ENCODE data around the gene MYCN.
A peak's percentile ranks its signal among the peaks of the same experiment; 100 is the strongest.

Gene MYCN

DNA sequence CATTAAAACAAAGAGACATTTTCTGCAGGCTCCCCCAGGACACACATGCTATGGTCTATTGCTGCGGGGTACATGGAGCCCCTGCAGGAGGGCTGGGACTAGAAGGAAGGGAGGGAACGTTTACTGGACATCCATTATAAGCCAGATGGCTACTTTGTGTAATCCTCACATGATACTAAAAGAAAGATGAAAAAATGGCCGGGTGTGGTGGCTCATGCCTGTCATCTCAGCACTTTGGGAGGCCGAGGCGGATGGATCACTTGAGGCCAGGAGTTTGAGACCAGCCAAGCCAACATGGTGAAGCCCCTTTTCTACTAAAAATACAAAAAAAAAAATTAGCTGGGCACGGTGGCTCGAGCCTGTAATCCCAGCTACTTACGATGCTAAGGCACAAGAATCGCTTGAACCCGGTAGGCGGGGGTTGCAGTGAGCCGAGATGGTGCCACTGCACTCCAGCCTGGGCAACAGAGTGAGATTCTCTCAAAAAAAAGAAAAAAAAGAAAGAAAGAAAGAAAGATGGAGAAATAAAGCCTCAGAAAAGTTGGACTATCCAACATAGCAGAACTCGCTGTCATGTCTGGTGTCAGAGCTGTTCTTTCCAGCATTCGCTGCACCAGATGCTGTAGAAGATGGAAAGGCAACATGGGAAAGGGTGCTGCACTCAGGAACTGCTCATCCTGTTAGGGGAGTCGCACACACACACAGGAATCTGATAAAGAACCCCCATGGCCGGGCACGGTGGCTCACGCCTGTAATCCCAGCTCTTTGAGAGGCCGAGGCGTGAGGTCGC, 7.8 kb upstream of the MYCN start:
- no peak for DNase-seq

DNA sequence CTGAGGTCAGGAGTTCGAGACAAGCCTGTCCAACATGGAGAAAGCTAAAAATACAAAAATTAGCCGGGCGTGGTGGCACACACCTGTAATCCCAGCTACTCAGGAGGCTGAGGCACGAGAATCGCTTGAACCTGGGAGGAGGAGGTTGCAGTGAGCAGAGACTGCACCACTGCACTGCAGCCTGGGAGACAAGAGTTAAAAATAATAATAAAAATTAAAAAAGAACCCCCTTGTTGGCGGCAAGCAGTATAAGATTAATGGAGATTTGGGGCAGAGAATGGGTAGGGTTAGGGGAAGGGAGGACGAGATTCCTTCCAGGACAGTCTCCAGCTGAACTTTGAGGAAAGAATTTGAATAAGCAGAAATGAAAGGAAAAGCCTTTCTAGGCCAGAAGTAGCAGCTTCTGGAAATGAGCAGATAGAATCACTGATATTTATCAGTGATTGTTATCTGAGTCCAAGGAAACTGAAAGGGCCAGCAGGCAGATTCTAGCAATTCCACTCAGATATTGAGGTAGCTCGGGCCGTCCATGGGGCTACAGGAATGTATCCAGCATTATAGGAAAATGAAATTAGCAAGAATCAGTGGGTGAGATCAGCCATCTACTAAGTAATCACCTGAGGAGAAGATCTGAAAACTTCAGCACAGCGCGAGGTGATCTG, 7.0 kb upstream of the MYCN start:
- no peak for DNase-seq

DNA sequence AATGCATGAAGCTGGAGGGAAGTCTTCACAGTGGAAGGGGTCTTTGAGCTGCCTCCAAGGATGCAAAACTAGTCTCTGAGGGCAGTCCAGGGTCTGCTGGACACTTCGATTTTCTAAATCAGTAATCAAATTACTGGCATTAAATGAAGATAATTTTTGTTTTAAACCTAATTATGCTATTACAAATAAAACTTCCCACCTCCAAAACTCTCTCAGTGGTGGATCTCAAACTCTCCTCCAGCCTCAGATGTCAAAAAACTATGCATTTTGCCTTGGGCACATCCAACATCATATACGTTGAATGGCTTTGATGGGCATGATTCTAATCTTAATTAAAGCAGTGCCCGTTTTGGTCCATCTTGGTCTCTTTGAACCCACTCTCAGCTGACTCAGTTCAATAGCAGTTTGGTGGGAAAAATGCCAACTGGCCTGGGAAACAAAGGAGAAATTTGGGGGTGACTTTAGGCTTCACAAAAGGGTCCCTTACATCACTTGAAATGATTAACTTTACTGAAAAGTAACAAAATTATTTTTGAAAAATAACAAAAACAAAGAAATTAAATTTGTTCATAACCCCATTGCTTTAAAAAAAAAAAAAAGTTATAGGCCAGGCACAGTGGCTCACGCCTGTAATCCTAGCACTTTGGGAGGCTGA, 5.9 kb upstream of the MYCN start:
- no peak for DNase-seq

DNA sequence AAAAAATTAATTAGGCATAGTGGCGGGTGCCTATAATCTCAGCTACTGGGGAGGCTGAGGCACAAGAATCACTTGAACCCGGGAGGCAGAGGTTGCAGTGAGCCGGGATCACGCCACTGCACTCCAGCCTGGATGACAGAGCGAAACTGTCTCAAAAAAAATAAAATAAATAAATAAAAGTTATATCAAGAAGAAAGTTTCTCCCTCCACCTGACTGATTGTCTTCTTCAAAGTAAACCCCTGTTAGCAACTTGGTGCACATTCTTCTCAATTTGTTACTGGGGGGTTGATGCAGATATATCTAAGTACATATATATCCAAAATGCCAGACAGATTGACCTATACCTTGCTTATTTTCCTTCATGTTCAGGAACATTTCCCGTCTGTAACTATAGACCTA, 5.2 kb upstream of the MYCN start:
- no peak for DNase-seq

DNA sequence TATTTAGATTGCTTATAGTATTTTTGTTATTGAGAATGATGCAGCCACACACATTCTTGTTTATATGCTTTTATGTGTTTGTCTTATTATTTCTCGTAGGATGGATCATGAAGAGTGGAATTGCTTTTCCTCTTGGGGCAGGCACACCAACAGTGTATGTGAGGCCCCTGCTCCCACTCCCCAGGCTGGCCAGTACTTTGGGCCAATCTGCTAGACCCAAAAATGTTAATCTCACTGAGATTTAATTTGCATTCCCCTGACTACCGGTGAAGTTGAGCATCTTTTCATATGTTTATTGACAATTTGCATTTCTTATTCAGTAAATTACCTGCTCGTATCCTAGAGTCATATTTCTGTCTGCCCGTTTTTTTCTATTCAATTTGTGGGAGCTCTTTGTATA, 4.7 kb upstream of the MYCN start:
- DNase-seq, result no peak

DNA sequence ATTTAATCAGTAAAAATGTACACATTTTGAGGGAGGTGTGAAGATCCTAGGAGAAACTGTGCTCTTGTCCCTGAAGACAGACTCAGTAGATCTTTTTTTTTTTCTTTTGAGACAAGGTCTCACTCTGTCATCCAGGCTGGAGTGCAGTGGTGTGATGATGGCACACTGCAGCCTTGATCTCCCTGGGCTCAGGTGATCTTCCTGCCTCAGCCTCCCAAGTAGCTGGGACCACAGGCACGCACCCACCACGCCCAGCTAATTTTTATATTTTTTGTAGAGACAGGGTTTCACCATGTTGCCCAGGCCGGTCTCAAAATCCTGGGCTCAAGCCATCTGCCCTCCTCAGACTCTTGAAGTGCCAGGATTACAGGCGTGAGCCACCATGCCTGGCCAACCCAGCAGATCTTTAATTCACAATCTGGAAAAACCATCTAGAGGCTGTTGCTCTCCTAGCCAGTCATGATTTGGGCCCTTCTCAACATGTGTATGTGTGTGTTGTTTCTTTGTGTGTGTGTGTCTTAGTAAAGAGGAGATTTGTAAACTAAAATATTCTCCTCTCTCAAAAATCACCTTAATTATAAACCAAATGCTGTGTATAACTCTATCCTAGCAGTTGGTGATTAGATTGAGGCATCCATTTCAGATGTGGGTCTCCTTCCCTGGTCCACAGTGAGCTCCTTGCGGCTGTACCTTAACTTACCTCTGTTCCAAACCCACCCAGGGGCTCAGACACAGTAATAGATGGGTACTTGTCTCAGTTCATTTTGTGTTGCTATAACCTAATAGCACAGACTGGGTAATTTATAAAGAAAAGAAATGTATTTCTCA, 3.9 kb upstream of the MYCN start:
- no peak for DNase-seq

DNA sequence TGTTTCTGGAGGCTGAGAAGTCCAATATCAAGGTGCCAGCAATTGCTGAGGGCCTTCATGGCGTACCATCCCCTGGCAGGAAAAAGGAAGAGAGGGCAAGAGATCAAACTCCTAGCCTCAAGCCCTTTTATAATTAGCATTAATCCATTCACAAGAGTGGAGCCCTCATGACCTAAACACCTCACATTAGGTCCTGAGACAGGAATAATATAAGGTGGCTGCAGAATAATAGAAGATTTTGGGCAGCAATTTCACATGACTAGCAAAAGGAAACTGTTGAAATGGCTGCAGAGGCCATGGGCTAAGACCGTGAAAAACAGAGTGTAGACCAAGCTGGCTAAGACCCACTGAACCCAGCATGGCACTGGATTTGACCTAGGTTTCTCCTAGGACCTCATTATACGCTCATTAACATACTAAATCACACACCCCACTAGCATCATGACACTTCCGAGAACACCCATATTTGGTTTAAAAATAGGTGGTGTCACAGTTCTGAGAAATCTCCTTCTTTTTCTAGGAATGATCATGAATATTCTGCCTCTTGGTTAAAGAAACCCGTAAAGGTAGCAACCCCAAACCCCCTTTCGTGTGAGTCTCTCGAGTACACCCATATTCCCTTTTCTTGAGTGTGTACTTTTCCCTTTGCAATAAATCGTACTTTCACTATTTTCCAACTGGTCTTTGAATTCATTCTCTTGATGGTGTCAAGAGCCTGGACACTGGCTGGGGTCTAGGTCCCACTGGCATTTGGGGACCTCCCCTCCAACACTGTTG, 3.1 kb upstream of the MYCN start:
- DNase-seq, result no peak

DNA sequence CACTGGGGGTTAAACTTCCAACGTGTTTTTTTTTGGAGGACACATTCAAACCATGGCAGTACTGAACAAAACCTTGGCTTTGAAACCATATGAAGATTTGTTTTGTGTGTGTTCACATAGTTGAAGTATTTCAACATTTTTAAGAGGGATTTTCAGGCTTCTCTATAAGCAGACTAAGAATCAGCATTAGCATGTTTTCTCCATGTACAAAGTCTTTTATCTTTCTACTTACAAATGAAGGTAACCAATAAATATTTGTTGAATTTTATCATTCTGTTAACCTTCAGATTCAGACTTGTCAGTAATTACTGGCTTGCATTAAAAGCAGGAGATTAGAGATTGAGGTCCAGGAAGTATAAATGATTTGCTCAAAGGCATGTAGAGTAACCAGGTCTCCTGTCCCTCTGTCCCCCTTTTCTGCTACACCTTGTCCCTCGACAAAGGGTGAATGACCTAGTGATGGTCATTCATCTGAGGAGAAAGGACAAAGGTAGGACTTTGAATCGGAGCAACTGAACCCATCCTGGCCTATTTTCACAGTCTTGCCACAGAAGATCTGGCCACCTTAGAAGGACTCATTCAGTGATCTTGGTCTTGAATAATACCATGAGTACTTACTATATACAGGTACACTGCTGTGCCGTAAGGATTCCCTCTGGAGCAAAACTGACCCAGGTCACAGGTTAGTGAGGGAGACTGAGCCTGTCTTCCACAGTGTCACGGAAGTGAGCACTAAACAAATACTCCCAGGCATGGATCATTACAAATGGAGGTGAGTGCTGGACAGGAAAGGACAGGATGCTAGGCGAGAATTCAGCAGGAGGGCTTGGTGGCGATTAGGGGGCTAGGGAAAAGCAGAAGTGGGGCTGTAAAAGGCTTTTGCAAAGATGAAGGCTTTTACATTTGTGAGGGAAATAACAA, 2.2 kb upstream of the MYCN start:
- DNase-seq, result no peak

DNA sequence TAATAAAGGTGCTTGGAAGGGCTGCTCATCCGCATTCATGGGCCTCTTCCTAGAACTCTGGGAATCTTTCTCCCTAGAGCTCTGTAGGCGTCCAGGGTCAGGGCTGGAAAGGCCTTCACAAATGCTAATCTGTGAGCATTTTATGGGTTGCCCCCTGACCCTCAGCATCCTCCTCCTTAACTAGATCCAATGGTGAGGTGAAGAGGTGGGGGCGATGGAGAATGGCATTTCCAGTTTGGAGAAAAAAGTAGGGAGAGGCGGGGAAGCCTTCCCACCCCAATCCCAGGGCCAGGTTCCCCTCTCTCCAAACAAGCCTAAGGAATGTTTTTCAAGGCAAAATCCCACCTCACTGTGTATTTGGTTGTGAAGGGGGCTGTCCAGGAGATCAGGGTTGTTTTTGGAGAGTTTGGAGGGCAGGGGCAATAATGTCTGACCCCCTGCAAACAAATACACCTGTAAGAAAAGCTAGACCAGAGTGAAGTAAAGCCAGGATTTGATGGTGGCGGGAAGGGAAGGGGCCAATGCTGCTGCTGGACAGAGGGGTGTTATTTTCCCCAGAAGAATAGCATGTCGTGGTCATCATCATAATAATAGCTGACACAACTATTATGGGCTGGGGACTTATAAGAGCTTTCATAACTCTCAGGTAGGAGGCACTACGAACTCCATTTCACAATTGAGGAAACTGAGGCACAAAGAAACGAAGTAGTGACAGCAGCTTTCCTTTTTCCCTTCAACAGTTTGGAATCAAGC, 1.4 kb upstream of the MYCN start:
- no peak for DNase-seq

DNA sequence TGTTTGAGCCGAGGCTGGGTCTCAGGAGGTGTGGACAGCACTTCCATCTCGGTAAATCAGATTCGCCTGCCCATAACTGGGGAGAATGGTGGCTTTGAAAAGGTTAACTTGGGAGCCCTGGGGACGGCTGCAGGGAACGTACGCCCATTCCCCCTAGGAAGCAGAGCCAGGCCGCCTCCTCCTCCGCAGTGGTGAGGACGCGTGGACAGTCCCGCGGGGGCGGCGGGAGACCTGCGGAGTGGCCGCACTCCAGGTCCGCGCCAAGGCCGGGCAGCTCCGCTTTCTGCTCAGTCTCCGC, 845 bp upstream of the MYCN start:
- peak in 1 of 2 donors; percentile 36 for DNase-seq

DNA sequence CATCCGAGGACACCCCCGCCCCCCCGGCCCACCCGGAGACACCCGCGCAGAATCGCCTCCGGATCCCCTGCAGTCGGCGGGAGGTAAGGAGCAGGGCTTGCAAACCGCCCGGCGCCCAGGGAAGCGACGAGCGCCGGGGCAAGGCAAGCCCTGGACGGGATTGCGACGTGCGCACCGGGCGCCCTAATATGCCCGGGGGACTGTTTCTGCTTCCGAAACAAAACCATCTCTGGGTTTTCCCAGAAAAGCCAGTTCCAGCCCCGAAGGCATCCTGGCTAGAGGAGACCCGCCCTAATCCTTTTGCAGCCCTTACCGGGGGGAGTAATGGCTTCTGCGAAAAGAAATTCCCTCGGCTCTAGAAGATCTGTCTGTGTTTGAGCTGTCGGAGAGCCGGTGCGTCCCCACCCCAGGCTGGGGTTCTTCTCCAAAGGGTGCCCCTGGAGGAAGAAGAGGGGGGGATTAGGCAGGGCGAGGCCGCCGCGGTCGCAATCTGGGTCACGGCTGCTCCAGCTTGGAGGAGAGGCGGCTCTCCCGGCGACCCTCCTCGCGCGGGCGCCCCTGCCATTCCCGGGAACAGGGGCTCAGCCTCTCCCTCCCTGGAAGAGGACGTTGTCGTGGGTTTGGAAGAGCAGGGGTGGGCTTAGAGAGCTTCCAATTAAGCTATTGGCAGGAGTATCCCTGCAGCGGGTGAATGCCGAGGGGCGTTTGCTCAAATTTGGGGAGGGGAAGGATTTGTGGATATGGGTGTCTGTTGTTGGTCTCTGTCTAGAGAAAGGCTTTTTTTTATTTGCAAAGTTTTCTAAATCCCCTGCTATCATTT, 521 bp downstream of the MYCN start:
- no peak for DNase-seq

DNA sequence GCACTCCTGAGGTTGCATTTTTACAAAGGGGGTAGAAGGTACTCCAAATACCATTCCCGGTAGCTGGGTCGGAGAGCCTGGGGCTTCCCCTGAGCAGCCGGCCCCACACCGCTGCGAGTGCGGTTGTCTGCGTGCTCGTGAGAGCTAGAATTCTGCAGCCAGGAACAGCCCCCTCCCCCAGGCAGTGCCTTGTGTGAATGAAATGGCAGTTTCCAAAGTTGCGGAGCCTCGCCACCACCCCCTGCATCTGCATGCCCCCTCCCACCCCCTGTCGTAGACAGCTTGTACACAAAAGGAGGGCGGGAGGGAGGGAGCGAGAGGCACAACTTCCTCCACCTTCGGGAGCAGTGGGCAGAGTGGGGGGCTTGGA, 1.1 kb downstream of the MYCN start:
- no peak for DNase-seq

DNA sequence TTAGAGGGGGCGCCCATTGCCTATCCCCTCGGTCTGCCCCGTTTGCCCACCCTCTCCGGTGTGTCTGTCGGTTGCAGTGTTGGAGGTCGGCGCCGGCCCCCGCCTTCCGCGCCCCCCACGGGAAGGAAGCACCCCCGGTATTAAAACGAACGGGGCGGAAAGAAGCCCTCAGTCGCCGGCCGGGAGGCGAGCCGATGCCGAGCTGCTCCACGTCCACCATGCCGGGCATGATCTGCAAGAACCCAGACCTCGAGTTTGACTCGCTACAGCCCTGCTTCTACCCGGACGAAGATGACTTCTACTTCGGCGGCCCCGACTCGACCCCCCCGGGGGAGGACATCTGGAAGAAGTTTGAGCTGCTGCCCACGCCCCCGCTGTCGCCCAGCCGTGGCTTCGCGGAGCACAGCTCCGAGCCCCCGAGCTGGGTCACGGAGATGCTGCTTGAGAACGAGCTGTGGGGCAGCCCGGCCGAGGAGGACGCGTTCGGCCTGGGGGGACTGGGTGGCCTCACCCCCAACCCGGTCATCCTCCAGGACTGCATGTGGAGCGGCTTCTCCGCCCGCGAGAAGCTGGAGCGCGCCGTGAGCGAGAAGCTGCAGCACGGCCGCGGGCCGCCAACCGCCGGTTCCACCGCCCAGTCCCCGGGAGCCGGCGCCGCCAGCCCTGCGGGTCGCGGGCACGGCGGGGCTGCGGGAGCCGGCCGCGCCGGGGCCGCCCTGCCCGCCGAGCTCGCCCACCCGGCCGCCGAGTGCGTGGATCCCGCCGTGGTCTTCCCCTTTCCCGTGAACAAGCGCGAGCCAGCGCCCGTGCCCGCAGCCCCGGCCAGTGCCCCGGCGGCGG, 1.7 kb downstream of the MYCN start:
- no peak for DNase-seq

DNA sequence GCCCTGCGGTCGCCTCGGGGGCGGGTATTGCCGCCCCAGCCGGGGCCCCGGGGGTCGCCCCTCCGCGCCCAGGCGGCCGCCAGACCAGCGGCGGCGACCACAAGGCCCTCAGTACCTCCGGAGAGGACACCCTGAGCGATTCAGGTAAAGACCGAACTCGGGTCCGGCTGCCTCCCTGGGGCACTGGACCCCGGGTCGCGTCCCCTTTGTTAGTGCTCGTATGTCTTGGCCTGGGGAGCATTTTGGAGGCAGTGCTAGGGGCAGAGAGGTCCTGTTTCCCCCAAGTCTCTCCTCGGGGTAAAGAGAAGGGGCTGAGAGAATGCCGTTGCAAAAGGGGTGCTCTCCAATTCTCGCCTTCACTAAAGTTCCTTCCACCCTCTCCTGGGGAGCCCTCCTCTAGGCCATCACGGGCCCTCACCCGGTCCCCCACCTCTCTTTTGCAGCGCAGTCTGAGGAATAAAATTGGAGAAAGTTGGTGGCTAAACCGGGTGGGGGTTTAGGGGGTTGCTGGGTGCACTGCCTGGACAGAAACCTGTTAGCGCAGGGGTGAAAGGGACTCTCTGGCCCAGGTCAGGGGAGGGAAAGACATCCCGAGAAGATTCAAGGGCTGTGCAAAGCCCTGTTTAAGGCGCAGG, 2.5 kb downstream of the MYCN start:
- DNase-seq, result no peak

DNA sequence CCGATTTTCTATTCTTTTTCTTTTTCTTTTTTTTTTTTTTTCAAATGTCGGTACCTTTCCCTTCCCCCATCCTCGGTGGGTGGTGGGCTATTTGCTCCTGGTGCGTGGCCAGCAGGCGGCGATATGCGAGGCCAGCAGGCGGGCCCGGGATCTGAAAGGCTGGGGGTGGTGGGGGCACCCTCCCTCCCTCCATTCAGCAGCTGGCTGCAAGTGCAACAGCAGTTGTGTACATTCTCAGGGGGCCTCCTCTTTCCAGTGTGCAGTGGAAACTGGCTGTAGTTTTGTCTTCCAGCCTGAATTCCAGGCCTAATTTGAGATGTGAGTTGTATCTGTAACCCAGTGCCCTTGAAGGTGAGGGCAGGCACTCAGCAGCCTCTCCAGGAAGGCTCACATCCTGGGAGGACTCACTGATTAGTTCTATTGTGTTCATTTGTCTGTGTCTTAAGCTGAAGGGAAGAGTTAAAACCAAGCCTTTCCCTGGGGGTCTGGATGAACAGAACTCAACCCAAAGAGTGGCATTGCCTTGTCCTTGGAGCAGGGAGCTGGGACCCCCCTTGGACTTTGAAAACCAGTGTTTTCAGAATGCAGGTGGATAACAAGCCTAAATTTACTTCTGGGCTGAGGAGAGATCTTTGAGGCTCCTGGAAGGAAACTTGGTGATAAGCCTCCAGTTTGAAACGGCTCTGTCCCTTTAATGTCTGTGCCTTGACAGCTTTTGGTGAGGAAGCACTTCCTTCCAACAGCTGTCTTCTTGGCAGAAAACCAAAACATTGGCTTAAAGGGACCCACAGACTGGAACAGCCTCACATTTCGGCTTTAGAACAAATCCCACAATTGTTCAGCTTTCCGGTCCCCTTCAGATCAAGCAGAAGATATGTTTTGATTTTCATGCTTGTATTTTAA, 3.3 kb downstream of the MYCN start:
- DNase-seq, result no peak

DNA sequence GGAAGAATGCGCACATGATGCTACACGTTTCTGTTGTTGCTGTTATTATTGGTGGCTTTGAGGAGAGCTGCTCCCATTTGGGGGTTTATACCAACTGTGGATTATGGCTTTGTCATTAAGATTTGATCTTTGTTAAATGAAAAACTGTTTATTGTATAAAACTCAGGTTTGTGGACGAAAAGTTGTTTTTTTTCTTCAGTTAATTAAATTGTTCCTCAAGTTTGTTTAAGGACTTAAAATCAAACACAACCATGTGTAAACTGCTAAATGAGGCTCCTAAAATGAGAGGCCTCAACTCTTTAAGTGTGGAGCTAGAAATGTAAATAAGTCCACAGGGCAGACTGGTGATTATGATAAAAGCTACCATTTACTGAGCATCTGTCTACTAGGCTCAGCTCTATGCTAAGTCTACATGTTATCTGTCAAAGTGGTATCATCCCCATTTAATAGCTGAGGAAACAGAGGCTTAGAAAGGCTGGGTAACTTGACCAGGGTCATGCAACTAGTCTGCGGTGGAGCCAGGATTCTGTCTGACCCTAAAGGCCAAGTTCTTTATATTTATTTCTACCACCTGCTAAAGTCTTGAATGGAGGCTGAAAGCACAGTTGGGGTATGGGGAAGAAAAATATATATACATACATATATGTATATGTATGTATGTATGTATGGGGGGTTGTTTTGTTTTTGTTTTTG, 4.1 kb downstream of the MYCN start:
- no peak for DNase-seq
